HG03097 (cell line): ENCODE results near the gene ESYT3.
"Not testable (repeated sequence)": the region's sequence is repeated elsewhere in the genome, so short reads cannot be mapped to it uniquely, and the experiment has no call there.

ENCODE experiments used
- ATAC-seq: cut with Tn5 transposase; IDR thresholded peaks from one replicate; pipeline ENCODE4 v1.9.1; 2021; ENCODE audit not compliant: unreplicated experiment, low FRiP score

Gene ESYT3

DNA sequence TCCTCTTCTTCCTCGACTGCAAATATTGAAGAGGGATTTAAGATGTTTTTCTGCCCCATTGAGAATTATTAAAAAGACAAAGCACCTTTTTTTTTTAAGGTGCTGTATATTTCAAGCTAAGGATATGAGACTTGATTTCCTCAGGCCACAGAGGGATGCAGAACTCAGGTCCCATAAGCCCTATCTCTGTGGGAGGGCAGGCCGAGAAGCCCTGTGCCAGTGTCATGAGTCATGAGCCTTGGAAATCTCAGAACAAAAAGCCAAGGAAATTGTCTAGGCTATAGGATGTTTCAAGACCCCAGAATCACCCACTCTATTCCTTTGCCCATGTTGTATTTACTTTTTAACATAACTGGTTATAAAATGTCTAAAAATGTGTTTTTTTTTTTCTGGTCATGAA lies 7.3 kb downstream of the ESYT3 start:
- no peak for ATAC-seq

- ATAC-seq: no peak
Observed at GRCh38 chr3:138442433-138442832, 8.0 kb downstream of the ESYT3 start.

GRCh38 chr3:138443091-138443490 lies 8.7 kb downstream of the ESYT3 start:
- no peak for ATAC-seq

- no peak for ATAC-seq
Observed at GRCh38 chr3:138443521-138444503, 9.4 kb downstream of the ESYT3 start.

- no peak for ATAC-seq
Observed at GRCh38 chr3:138445236-138445635, 10.8 kb downstream of the ESYT3 start.

- no peak for ATAC-seq
Observed at GRCh38 chr3:138445654-138446053, 11.2 kb downstream of the ESYT3 start.

GRCh38 chr3:138448631-138449030 lies 14.2 kb downstream of the ESYT3 start:
- ATAC-seq: no peak

DNA sequence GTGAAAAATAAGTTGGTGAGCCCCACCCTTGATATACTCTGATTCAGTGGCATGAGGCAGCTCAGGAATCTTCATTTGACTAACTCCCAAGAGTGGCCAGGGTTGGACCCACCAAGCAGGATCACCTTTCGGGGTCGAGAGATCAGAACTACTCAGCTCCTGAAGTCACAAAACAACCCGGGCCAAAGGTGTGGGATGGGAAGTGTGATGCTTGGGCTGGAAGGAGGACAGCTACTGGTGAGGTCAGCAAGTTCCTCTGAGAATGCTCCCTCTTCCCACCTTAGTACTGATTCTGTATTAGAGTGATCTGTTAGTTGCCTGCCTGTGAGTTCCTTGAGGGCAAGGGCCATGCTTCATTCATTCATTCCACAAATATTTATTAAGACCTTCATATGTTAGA lies 15.1 kb downstream of the ESYT3 start:
- ATAC-seq: no peak

DNA sequence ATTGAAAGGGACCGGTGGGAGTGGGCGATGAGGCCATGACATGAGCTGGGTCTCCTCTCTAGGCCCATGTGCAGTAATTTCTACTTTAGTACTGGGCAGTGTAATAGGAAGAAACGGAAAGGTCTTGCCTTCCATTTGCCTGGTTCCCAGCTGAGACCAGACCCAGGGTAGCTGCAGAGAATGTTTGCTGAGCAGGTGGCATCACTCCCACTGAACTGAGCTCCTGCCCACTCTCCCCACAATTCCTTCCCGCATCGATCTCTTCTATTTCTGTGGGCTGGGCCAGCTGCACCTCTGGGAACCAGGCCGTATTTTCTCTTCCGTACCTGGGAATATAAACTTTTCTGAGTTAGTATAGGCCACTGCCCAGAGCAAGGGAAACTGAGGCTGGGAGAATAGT lies 15.8 kb downstream of the ESYT3 start:
- ATAC-seq: no peak

DNA sequence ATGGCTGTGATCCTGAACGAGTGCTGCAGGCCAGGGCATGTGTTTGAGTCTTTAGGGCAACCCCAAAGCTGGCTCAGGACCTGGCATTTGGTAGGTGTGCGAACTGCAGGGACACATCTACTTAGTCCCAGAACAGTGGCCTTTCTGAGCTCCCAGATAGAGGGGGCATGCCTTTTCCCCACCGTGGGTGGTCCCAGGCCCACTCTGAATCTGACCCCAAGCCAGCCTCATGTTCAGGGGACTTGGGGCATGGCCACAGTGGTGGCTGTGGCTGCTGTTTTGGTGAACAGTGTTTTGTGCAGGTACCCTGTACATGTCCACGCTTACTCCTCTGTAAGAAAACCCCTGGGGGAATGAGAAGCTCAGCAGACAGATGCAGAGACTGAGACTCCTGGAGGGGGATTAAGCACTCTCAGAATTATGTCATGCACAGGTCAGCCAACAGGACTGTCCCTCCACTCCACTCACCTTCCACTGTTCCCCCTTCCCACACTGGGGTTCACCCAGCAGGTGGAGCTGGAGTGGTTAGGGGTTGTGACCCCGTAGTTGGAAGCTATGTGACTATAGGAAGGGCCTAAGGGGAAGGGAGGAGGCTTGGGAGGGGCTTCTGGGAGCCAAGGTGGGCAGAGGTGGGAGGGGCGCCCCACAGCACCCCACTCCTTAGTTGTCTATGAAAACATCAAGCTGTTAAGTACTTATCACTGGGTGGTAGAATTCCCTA lies 16.4 kb downstream of the ESYT3 start:
- ATAC-seq: no peak

DNA sequence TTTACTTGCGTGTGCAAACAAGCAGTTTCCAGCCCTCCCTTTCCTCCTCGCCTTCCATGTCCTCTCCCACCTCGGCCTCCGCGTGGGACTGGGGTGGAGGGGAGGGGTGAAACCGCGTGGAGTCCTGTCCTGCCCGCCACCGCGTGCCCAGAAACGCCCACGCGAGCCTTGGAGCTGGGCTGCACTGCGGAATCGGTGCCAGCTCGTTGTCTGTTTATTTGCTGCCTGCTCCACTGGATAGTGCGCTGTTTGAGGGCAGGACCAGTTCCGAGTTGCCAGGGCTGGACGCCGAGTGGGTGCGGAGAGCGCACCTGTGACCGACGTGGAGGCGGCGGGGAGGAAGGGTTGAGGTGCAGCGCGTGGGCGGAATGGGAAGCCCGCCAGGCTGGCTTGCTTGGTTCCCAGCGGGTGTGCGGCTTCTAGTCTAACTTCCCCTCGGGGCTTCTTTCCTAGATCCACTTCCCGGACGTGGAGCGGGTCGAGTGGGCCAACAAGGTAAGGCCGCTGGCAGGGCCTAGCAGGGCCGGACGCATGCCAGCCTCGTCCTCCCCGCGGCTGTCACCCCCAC lies 17.3 kb downstream of the ESYT3 start:
- no peak for ATAC-seq

DNA sequence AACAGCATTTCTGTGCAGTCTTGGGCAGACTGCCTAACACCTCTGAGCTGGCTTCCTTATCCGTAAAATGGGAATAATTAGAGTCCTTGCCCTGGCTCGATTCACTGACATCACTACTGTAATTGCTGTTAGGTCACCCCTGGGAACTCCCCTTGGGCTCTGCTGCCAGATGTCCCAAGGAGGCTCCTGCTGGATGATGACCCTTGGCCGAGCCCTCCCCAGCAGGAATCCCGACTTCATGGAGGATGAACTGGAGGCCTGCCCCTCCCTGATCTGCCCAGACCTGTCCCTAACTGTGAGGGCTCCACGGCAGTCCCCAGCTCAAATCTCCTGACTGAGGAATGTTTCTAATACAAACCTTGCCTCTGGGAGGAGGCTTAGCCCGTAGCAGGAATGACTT lies 18.0 kb downstream of the ESYT3 start:
- no peak for ATAC-seq

DNA sequence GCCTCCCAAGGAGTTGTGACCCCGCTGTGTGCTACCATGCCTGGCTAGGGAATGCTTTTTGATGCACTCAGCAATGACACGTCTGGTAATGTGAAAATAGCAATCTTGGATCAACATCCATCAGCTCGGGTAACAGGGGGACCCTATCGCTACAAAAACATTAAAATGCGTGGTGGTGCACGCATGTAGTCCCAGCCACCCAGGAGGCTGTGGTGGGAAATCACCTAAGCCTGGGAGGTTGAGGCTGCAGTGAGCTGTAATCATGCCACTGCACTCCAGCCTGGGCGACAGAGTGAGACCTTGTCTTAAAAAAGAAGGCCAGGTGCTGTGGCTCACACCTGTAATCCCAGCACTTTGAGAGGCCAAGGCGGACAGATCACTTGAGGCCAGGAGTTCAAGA lies 19.5 kb downstream of the ESYT3 start:
- not testable (repeated sequence) for ATAC-seq

DNA sequence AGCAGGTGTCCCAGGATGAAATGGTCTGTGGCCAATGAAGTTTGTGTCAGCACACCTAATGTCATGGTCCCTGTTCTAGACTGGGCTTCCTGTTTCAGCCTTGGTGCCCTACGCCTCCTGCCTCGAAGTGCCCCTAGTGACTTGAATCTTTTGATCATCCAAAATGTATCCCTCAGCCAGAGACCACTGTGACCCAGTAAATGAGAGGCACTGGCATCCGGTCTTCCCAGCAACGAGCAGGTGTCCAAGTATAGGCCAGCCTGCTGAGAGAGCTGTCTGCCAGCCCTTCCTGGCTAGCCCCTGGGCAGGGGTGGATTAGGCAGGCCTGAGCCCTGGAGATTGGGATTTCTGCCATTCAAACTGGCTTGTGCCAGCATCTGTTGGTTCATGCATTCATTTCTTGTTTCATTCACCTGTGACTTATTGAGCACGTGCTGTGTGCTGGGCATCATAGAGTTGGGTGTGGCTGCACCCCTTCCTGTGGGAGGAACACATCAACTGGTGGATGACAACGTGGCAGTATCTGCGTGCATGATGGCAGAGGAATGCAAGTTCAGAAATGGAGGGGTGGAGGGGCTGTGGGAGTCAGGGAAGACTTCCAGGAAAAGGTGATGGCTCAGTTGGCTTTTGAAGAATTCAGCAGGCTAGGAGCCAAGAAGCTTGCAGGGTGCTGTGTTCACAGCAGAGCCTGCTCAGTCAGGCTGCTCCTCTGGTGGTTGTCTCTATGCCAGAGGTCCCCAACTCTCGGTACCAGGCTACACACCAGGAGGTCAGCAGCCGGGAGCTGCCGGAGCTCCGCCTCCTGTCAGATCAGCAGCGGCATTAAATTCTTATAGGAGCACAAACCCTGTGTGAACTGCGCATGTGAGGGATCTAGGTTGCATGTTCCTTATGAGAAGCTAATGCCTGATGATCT lies 21.6 kb downstream of the ESYT3 start:
- no peak for ATAC-seq

DNA sequence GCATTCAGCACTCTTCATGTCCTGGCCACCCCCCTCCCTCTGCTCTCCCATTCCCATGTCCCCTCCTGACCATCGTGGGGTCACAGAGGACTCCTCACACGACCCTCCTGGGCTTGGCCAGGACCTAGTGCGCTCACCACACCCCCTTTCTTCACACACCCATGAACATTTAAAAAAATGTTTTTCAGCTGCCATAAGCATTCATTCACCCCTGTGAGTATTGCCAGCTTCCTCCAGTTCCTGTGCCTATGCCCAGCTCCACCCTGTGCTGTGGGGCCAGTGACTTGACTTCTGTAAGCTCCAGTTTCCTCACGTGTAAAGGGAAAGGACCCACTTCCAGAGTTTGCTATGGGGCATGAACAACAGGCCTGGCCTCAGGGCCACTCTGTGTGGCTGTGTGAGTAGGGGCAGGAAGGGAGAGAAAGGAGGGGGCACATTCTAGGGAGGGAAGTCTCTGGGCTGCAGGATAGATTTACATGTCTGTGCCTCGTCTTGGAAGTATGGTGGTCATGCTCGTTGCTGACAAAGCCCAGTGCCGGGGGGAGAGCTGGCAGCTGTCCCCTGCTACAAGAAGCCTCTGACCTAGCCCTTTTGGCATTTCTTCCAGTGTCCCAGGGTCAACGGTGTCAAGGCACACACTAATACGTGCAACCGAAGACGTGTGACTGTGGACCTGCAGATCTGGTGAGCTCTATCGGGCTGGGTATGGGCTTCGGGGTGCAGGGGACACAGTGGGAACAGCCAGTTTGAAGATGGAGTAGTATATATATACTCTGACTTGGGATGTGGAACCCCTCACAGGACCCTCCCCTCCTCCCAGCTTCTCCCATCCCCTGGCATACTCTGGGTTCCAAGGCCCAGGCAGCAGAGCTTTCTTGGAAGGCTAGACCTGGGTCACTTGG lies 22.8 kb downstream of the ESYT3 start:
- ATAC-seq: no peak

DNA sequence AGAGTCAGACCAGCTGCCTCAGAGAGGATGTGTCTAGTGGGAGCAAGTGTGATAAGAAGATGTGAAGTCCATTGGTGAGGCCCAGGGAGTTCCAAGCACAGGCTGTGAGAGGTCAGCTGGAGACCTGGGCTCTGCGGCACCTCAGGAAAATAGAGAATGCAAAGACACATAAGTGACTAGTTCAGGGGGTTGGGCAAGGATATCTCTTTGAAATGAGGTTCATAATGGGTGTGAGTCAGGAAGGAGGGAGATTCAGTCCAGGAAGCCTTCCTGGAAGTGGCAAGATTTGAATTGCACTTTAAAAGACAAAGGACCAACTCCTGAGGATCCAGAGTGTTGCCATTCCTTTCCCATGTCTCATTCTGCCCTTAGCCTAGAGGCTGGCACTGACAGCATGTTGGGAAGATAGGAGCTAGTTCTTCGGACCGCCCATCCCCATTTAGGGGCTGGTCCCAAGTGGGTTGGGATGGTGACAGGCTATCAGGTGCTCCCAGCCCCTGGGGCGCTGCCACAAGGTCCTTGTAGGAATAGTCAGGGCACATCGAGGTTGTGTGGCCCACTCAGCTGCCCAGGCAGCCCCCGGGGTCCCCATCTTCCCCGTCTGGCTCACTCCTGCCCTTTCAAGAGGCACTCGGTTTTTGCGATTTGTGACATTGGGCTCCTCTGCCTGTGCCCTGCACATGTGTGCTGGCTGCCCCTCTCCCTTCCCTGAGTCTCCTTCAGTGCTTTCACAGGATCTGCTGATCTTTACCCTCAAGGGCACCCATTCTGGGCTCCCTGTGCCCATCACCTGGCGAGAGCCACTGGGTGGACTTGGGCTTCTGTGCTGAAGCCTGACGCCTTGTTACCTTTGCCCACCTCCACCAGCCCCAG lies 23.7 kb downstream of the ESYT3 start:
- ATAC-seq: no peak

DNA sequence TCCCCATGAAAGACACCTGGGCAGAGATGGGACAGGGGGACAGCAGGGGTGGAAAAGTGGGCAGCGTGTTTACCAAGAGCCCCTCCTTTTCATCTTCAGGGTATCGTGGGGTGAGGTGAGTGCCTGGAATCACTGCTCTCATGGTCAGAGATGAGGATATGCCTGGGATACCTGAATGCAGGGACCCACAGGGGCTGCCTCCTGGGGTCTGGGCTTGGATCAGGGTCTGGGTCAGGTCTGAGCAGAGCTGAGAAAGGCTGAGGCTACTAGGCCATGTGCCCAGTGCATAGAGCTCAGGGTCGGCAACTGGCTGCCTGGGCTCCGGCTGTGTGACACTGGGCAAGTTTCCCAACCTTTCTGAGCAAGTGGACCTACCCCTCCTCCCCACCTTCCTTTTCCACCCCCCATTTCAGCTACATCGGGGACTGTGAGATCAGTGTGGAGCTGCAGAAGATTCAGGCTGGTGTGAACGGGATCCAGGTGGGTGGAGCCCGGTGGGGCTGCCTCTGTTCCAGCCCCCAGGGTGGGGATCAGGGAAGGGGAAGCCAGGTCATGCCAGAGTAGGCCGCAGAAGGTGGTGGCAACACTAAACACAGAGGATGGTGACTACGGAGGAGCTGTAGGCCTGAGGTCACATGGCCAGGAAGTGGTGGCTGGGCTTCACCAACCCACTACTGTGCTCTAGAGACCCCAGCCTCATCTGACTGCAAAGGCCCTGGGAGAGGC lies 24.5 kb downstream of the ESYT3 start:
- ATAC-seq: no peak
